Placental epithelial cell (primary cell): Measurements from ENCODE around the gene PTBP2. TPM values are rescaled to one million over a fixed set of nuclear protein-coding genes. Genes with fewer than 3 reads are reported as not detected.

Source experiments
- total RNA-seq: library from RNA; depleted of rRNA; stranded (reverse); fragments of >200 nt; gene quantifications from 2 replicates; pipeline ENCODE4 v1.2.3, GENCODE V29; 2012

Gene PTBP2, protein sequence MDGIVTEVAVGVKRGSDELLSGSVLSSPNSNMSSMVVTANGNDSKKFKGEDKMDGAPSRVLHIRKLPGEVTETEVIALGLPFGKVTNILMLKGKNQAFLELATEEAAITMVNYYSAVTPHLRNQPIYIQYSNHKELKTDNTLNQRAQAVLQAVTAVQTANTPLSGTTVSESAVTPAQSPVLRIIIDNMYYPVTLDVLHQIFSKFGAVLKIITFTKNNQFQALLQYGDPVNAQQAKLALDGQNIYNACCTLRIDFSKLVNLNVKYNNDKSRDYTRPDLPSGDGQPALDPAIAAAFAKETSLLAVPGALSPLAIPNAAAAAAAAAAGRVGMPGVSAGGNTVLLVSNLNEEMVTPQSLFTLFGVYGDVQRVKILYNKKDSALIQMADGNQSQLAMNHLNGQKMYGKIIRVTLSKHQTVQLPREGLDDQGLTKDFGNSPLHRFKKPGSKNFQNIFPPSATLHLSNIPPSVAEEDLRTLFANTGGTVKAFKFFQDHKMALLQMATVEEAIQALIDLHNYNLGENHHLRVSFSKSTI
- 12.2 and 12.3 TPM in 2 replicates for total RNA-seq

DNA sequence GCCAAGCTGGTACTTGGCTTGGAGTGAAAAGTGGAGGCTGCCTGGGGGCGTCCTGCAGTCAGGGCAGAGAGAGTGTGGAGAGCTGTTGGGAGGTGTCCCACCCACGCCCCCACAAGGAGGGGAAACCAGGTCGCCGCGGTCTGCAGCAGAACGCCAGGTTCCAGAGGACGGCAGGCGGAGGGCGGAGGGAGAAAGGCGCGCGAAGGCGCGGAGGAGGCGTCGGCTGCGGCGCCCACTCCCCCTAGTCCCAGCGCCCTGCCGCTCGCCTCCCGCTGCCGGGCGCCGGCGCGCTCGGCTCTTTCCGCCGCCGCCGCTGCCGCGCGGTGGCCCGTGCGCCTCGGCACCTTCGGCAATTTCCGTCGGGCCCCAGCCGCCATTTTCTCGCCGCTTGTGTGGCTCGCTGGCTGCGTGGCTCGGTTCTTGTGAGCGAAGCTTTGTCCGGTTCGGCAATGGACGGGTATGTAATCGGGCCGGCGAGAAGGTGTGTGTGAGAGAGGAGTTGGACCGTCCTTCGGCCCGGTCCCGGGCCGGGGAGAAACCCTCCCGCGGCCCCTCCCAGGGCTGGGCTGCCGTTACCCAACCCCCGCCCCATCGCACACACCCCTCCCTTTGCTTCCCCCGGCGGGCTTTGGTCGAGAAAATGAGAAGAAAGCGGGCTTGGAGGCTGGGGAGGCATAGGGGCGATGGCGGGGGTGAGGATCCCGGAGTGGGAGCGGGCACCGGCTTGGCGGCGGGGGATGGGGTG, at the start of gene PTBP2:
Gene PTBP2, plus strand, starts transcription at position 369 of the 745 bp plus-strand sequence. Its CDS starts 81 bp downstream, at position 450.

